Karpas-422 (cell line): ENCODE results near the gene CABLES2. TPM values are rescaled to one million over a fixed set of nuclear protein-coding genes. Genes with fewer than 3 reads are reported as not detected.
A peak's percentile ranks its signal among the peaks of the same experiment; 100 is the strongest.

ENCODE experiments used
- DNase-seq: peaks from one replicate; pipeline ENCODE4 v3.0.0-alpha.2; 2015
- H2AFZ ChIP-seq: fragments of 200-600 bp; sonication (generic); 2 replicates; pipeline ENCODE4 v1.6.1; 2014; ENCODE audit warnings: antibody characterized with exemption, low read length, mixed read lengths
- H3K27ac ChIP-seq: fragments of 200-600 bp; sonication (generic); 2 replicates; pipeline ENCODE4 v1.5.1; 2014; ENCODE audit warnings: mild to moderate bottlenecking, low read length, moderate library complexity
- H3K27me3 ChIP-seq: fragments of 200-600 bp; sonication (generic); 2 replicates; pipeline ENCODE4 v1.6.1; 2014; ENCODE audit warnings: low read length, mixed read lengths
- H3K36me3 ChIP-seq: fragments of 200-600 bp; sonication (generic); 2 replicates; pipeline ENCODE4 v1.6.1; 2014; ENCODE audit warnings: low read length, mixed read lengths; ENCODE audit not compliant: insufficient read depth
- H3K4me1 ChIP-seq: fragments of 200-600 bp; sonication (generic); 2 replicates; pipeline ENCODE4 v1.6.1; 2014; ENCODE audit warnings: mild to moderate bottlenecking, low read length, mixed read lengths
- H3K4me2 ChIP-seq: fragments of 200-600 bp; sonication (generic); 2 replicates; pipeline ENCODE4 v1.6.1; 2014; ENCODE audit warnings: low read length, low read depth, mild to moderate bottlenecking; ENCODE audit not compliant: poor library complexity, severe bottlenecking
- H3K4me3 ChIP-seq: fragments of 200-600 bp; sonication (generic); 2 replicates; pipeline ENCODE4 v1.5.1; 2014; ENCODE audit warnings: mild to moderate bottlenecking, antibody characterized with exemption, low read length, mixed read lengths
- H3K79me2 ChIP-seq: fragments of 200-600 bp; sonication (generic); 2 replicates; pipeline ENCODE4 v1.6.1; 2014; ENCODE audit warnings: mild to moderate bottlenecking, low read length, mixed read lengths
- H3K9ac ChIP-seq: fragments of 200-600 bp; sonication (generic); 2 replicates; pipeline ENCODE4 v1.6.0; 2014; ENCODE audit warnings: low read length
- H3K9me2 ChIP-seq: fragments of 200-600 bp; sonication (generic), shearing (Covaris generic); replicated peaks from 2 replicates; pipeline ENCODE4 v1.6.0; 2014; ENCODE audit warnings: mild to moderate bottlenecking, low read length, moderate library complexity; ENCODE audit not compliant: insufficient read depth
- H3K9me3 ChIP-seq: fragments of 300-700, 200-600 bp; sonication (generic); 2 replicates; pipeline ENCODE4 v1.6.1; 2014; ENCODE audit warnings: low read length, mixed read lengths
- H4K20me1 ChIP-seq: fragments of 200-600 bp; sonication (generic); 2 replicates; pipeline ENCODE4 v1.6.1; 2014; ENCODE audit warnings: mild to moderate bottlenecking, antibody characterized with exemption, low read length, low read depth; ENCODE audit not compliant: insufficient read depth
- total RNA-seq: library from RNA; depleted of rRNA; stranded (reverse); fragments of >200 nt; shearing (Covaris generic); gene quantifications from 2 replicates; pipeline ENCODE4 v1.2.3, GENCODE V29; 2014; ENCODE audit warnings: low replicate concordance

The CABLES2 gene
- total RNA-seq, 1 experiment from 2014 or later: 7.6 TPM

DNA sequence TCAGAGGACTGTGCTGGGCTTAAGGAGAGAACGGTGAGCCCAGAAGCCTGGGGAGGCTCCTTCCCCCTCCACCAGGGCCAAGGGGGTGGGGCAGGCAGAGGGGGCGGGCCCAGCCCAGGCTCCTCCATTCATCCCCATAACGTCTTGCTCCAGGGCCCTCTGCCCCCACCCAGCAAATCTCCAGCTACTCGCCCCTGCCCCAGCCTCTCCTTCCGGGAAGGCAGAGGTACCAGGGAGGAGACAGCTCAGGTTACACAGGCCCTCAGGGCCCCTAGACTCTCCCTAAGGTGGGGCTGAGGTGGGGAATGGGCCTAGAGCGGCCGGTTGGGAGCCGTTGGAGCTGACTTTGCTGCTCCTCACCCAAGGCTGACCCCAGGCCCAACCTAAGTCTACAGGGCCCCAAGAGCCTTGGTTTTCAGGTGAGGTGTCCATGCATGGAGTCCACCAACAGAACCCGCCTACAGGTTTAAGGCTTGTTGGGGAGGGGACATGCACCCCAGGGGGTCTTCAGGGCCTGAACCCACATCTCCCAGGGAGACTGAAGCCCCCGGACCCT lies 41.2 kb downstream of the CABLES2 start:
- DNase-seq: peak; percentile 60
- H3K27me3 ChIP-seq: no peaks in the 10 kb centered on the region

GRCh38 chr20:62364911-62365736 lies 42.0 kb downstream of the CABLES2 start:
- H3K27me3 ChIP-seq: no peaks in the 10 kb centered on the region

More for the DNA sequence above, 41.2 kb downstream of the CABLES2 start:
- H3K79me2 ChIP-seq: no peaks in the 10 kb centered on the region
- no peaks in the 10 kb centered on the region for H3K9me2 ChIP-seq
- no peak overlapping the region for H3K27ac ChIP-seq
- no peak overlapping the region for H2AFZ ChIP-seq
- H3K9me3 ChIP-seq: no peaks in the 10 kb centered on the region
- no peaks in the 10 kb centered on the region for H3K36me3 ChIP-seq
- H3K9ac ChIP-seq: no peak overlapping the region; the same call in 1 of the 2 replicates
- peak overlapping the region; percentile 81 for H3K4me2 ChIP-seq
- peaks cover 26% of the 10 kb centered on the region for H3K4me1 ChIP-seq
- H3K4me3 ChIP-seq: peak overlapping the region; percentile 69
- peaks cover 25% of the 10 kb centered on the region; the same call in 1 of the 2 replicates for H4K20me1 ChIP-seq

DNA sequence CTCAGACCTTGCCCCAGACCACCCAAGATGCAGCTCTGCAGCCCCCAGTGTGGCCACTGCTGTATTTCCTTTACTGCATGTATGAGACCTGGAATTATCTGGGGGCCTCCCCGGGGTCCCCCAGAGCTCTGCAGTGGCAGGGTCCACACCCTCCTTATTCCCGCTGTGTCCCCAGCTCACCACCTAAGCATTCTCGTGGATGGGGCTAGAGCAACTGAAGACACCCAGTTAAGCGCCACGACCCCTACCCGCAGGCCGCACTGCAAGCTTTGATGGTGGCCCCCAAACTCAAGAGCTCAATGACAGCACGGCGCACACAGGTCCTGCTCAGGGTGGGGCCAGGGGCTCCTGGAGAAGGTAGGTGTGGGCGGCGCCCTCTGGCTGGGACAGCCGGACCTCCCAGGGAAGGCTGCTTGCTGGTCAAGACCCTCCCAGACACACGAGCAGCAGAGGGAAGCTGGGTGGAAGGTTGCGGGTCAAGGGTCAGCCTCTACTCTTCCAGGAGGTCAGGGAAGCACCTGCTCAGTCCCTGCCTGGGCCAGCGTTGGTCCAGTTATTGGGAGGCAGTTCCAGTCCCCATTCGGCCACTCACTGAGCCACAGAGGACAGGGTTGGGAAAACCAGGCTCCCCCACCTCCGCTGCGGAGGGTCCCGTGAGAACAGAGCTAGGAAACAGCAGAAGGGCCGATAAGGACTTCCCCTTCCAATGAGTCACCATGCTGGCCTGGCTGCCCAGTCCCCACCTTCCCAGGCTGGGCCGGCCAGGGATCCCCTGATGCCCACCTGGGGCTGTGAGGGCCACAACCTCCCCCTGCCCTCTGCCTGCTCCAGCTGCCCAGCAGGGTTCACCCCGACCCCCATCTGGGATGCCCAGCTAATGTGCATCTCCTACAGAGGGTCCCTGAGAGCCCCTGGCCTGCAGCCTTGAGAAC lies 42.9 kb downstream of the CABLES2 start:
- Histone ChIP-seq H3K4me2 (no peak overlapping the region), H3K9me2 (no peaks in the 10 kb centered on the region), H3K4me1 (peaks cover 26% of the 10 kb centered on the region), H4K20me1 (peaks cover 22% of the 10 kb centered on the region; the same call in 1 of the 2 replicates), H3K4me3 (no peak overlapping the region), H3K79me2 (no peaks in the 10 kb centered on the region), H3K27me3 (no peaks in the 10 kb centered on the region), H3K9ac (no peak overlapping the region), H3K36me3 (no peaks in the 10 kb centered on the region), H2AFZ (no peak overlapping the region), H3K9me3 (no peaks in the 10 kb centered on the region), H3K27ac (no peak overlapping the region)
- no peak for DNase-seq

More at GRCh38 chr20:62364911-62365736, 42.0 kb downstream of the CABLES2 start:
- Histone ChIP-seq H3K36me3 (no peaks in the 10 kb centered on the region), H4K20me1 (peaks cover 23% of the 10 kb centered on the region; the same call in 1 of the 2 replicates), H3K4me2 (no peak overlapping the region), H3K9ac (no peak overlapping the region), H3K4me1 (peaks cover 26% of the 10 kb centered on the region), H3K9me3 (no peaks in the 10 kb centered on the region), H3K9me2 (no peaks in the 10 kb centered on the region), H3K4me3 (no peak overlapping the region), H3K27ac (no peak overlapping the region), H3K79me2 (no peaks in the 10 kb centered on the region), H2AFZ (no peak overlapping the region)
- no peak for DNase-seq

- Histone ChIP-seq H3K27ac (no peak overlapping the region), H3K9ac (no peak overlapping the region), H3K36me3 (no peaks in the 10 kb centered on the region), H3K9me2 (no peaks in the 10 kb centered on the region), H3K4me1 (peaks cover 22% of the 10 kb centered on the region), H3K27me3 (no peaks in the 10 kb centered on the region), H4K20me1 (peaks cover 25% of the 10 kb centered on the region; the same call in 1 of the 2 replicates), H2AFZ (no peak overlapping the region), H3K79me2 (no peaks in the 10 kb centered on the region), H3K4me2 (no peak overlapping the region), H3K4me3 (no peak overlapping the region), H3K9me3 (no peaks in the 10 kb centered on the region)
- no peak for DNase-seq
Observed at GRCh38 chr20:62362991-62363919, 43.8 kb downstream of the CABLES2 start.

DNA sequence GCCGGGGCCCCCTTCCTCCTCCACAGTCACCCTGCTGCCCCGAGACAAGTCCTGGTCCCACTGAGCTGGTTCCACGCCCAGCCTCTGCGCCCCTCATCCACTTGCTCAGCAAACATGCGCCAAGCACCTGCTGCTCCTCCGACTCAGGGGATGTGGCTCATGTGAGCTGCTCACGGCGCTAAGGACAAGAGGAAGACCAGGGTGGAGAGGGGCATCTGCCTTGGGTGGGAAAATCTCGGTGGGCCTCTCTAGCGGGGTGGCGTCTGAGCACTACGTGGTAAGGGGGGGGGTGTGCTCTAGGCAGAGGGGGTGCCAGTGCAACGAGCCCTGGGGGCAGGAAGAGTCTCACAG lies 44.5 kb downstream of the CABLES2 start:
- H3K27me3 ChIP-seq: no peaks in the 10 kb centered on the region
- no peak overlapping the region for H3K9ac ChIP-seq
- no peaks in the 10 kb centered on the region for H3K9me2 ChIP-seq
- DNase-seq: no peak
- H3K4me2 ChIP-seq: no peak overlapping the region
- H3K27ac ChIP-seq: no peak overlapping the region
- peaks cover 15% of the 10 kb centered on the region for H3K4me1 ChIP-seq
- H3K9me3 ChIP-seq: no peaks in the 10 kb centered on the region
- no peak overlapping the region for H2AFZ ChIP-seq
- no peak overlapping the region for H3K4me3 ChIP-seq
- no peaks in the 10 kb centered on the region for H3K79me2 ChIP-seq
- no peaks in the 10 kb centered on the region for H3K36me3 ChIP-seq
- peaks cover 30% of the 10 kb centered on the region; the same call in 1 of the 2 replicates for H4K20me1 ChIP-seq

DNA sequence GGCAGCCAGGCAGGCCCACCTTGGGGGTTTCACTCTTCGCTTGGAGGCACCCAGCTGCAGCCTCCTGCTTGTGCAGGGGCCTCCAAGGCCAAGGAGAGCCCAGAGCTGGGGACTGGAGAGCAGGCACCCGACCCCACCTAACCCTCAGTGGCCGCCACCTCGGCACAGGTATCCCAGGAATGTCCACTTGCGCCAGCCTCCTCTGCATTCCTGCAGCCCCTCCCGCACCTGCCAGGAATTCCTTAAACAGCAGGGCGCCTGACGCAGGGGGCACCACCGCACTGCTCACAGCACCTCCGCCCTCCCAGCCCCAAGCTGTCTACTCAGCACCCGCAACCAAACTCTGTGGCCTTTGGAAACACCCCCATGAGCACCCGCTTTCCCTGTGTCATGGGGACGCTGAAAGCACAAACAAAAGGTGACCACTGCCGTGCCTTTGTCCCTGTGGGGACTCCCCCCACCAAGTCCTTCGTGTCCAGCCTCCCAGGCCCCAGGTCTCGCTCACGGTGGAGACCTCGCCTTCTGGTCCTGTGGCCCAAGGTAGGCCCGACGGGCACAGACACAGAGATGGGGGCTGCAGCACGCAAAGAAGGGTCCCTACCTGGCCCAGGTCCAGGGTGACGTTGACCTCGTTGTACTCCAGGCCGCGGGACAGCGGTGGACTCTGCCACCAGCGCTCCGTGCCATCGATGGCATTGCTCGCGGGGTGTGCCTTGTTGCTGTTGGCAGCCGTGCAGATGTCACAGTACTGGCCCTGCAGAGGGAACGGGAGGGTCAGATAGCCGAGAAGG lies 45.1 kb downstream of the CABLES2 start:
- no peak overlapping the region for H3K4me3 ChIP-seq
- no peak overlapping the region for H3K4me2 ChIP-seq
- H3K79me2 ChIP-seq: no peaks in the 10 kb centered on the region
- no peaks in the 10 kb centered on the region for H3K9me2 ChIP-seq
- peaks cover 12% of the 10 kb centered on the region for H3K4me1 ChIP-seq
- H3K36me3 ChIP-seq: no peaks in the 10 kb centered on the region
- H3K27ac ChIP-seq: no peak overlapping the region
- no peaks in the 10 kb centered on the region for H3K27me3 ChIP-seq
- no peak overlapping the region for H2AFZ ChIP-seq
- peaks cover 32% of the 10 kb centered on the region; the same call in 1 of the 2 replicates for H4K20me1 ChIP-seq
- H3K9me3 ChIP-seq: no peaks in the 10 kb centered on the region
- DNase-seq: no peak
- no peak overlapping the region for H3K9ac ChIP-seq
